PC-3 (cell line): ENCODE measurements around the gene PRKACB. TPM values are rescaled to one million over a fixed set of nuclear protein-coding genes. Genes with fewer than 3 reads are reported as not detected.

Source experiments
- ATAC-seq: fragments of 200-7000 bp; cut with Tn5 transposase; 2 replicates; pipeline ENCODE4 v1.9.1; 2020; ENCODE audit warnings: mild to moderate bottlenecking, moderate library complexity
- BruUV-seq: library from RNA; stranded (reverse); fragments of 400-500 nt; replicated peaks from 2 replicates; lab custom pipeline; 2021; lab: Mats Ljungman, UMichigan
- CTCF ChIA-PET: fragments of 300-600 bp; sonication (Branson Sonifier 250); formaldehyde crosslinking; loops from one replicate; lab custom pipeline; 2022; ENCODE audit warnings: antibody characterized with exemption; lab: Charles Lee
- POLR2A ChIA-PET: fragments of 300-600 bp; sonication (Branson Sonifier 250); formaldehyde crosslinking; loops from one replicate; lab custom pipeline; 2022; ENCODE audit warnings: antibody characterized with exemption; ENCODE audit not compliant: unreplicated experiment; lab: Charles Lee
- DNase-seq: peaks from one replicate; pipeline ENCODE4 v3.0.0-alpha.2; 2015
- H2AFZ ChIP-seq: fragments of 300-600 bp; sonication (generic); 2 replicates; pipeline ENCODE4 v1.6.0; 2016; ENCODE audit warnings: antibody characterized with exemption, low read length
- H3F3A ChIP-seq: fragments of 300-600 bp; sonication (generic); one replicate; pipeline ENCODE4 v1.6.0; 2017; ENCODE audit warnings: antibody characterized with exemption, low read length, control low read depth, mild to moderate bottlenecking; ENCODE audit not compliant: unreplicated experiment
- H3K27ac ChIP-seq: fragments of 300-600 bp; sonication (generic); 2 replicates; pipeline ENCODE4 v1.5.1; 2016; ENCODE audit warnings: mild to moderate bottlenecking, low read length
- H3K27me3 ChIP-seq: fragments of 300-600 bp; sonication (generic); 2 replicates; pipeline ENCODE4 v1.6.1; 2016; ENCODE audit warnings: low read length, mixed read lengths
- H3K36me3 ChIP-seq: fragments of 300-600 bp; sonication (generic); 2 replicates; pipeline ENCODE4 v1.6.1; 2016; ENCODE audit warnings: low read depth, mixed run types, low read length, mixed read lengths
- H3K4me1 ChIP-seq: fragments of 300-600 bp; sonication (generic); 2 replicates; pipeline ENCODE4 v1.5.1; 2016; ENCODE audit warnings: low read length; ENCODE audit not compliant: insufficient read depth
- H3K4me2 ChIP-seq: fragments of 300-600 bp; sonication (generic); 2 replicates; pipeline ENCODE4 v1.6.0; 2016; ENCODE audit warnings: low read length
- H3K4me3 ChIP-seq: fragments of 300-600 bp; sonication (generic); 2 replicates; pipeline ENCODE4 v1.5.1; 2016; ENCODE audit warnings: mild to moderate bottlenecking, low read length, mixed read lengths
- H3K79me2 ChIP-seq: fragments of 300-600 bp; sonication (generic); 2 replicates; pipeline ENCODE4 v1.6.1; 2017; ENCODE audit warnings: low read length, mixed read lengths
- H3K9ac ChIP-seq: fragments of 300-600 bp; sonication (generic); 2 replicates; pipeline ENCODE4 v1.6.0; 2016; ENCODE audit warnings: mild to moderate bottlenecking, low read length
- H3K9me2 ChIP-seq: fragments of 300-600 bp; sonication (generic); replicated peaks from 2 replicates; pipeline ENCODE4 v1.6.1; 2016; ENCODE audit warnings: mixed run types, low read length, mixed read lengths
- H3K9me3 ChIP-seq: fragments of 300-600 bp; sonication (generic); 2 replicates; pipeline ENCODE4 v1.6.1; 2016; ENCODE audit warnings: low read length, mixed read lengths
- H4K20me1 ChIP-seq: fragments of 300-600 bp; sonication (generic); 2 replicates; pipeline ENCODE4 v1.6.1; 2016; ENCODE audit warnings: low read length, mixed read lengths
- CTCF ChIP-seq: fragments of 300-600 bp; sonication (generic); conservative IDR thresholded peaks from 2 replicates; pipeline ENCODE4 v1.5.1; 2017; ENCODE audit warnings: antibody characterized with exemption, low read depth, mild to moderate bottlenecking, low read length
- EZH2 ChIP-seq: fragments of 300-600 bp; sonication (generic); IDR thresholded peaks from one replicate; pipeline ENCODE4 v1.6.1; 2017; ENCODE audit warnings: antibody characterized with exemption, mild to moderate bottlenecking, low read length; ENCODE audit not compliant: unreplicated experiment
- EZH2phosphoT487 ChIP-seq: fragments of 300-600 bp; sonication (generic); IDR thresholded peaks from 2 replicates; pipeline ENCODE4 v1.6.1; 2018; ENCODE audit warnings: mild to moderate bottlenecking, antibody characterized with exemption, low read length, borderline replicate concordance
- intact Hi-C: fragments of 100-400 bp; cut with micrococcal nuclease; formaldehyde crosslinking; loops from 2 replicates; pipeline ENCODE4 v1.9.0; 2023
- total RNA-seq: library from RNA; depleted of rRNA; stranded (reverse); fragments of >200 nt; gene quantifications from 2 replicates; pipeline ENCODE4 v1.2.3, GENCODE V29; 2014

The PRKACB gene
- total RNA-seq, 1 experiment from 2014 or later, result 7.8 TPM

GRCh38 chr1:84253036-84253435, 109.0 kb downstream of the PRKACB start:
- no peak overlapping the region for H3K4me3 ChIP-seq
- no peaks in the 10 kb centered on the region for H3K9me3 ChIP-seq
- ChIA-PET POLR2A (no interaction called here), CTCF (no interaction called here)
- H3K36me3 ChIP-seq, result no peaks in the 10 kb centered on the region
- H3K9ac ChIP-seq, result peak overlapping the region; percentile 80
- H3K9me2 ChIP-seq, result no peaks in the 10 kb centered on the region
- intact Hi-C loops, result no loop called here
- H2AFZ ChIP-seq, result no peak overlapping the region
- H3K4me1 ChIP-seq, result peaks cover 44% of the 10 kb centered on the region
- peak overlapping the region; percentile 32 for H3K4me2 ChIP-seq
- H3F3A ChIP-seq, result no peaks in the 10 kb centered on the region
- ATAC-seq (no peak), DNase-seq (peak; percentile 5)
- no TSS peak for BruUV-seq
- H3K27ac ChIP-seq, result peak overlapping the region; percentile 94
- no peaks in the 10 kb centered on the region for H3K79me2 ChIP-seq
- no peaks in the 10 kb centered on the region for H3K27me3 ChIP-seq
- TF ChIP-seq EZH2 (no peak), CTCF (no peak), EZH2phosphoT487 (no peak)
- no peaks in the 10 kb centered on the region for H4K20me1 ChIP-seq

- Histone ChIP-seq H4K20me1 (no peaks in the 10 kb centered on the region), H3K27ac (peak overlapping the region; percentile 94), H3K9me3 (no peaks in the 10 kb centered on the region), H3K27me3 (no peaks in the 10 kb centered on the region), H3K4me3 (no peak overlapping the region), H3F3A (no peaks in the 10 kb centered on the region), H2AFZ (no peak overlapping the region), H3K36me3 (no peaks in the 10 kb centered on the region), H3K9me2 (no peaks in the 10 kb centered on the region), H3K9ac (peak overlapping the region; percentile 80), H3K4me1 (peaks cover 37% of the 10 kb centered on the region), H3K4me2 (peak overlapping the region; percentile 32), H3K79me2 (no peaks in the 10 kb centered on the region)
- intact Hi-C loops, result loop anchor here (1.0 to 2.0 kb wide), 2 partner anchors 19 to 580 kb away; no protein-coding TSS in a partner anchor
- CTCF ChIA-PET, result no interaction called here
- peak; percentile 99 for ATAC-seq
- POLR2A ChIA-PET, result no interaction called here
- no peak for TF ChIP-seq EZH2
- no peak for TF ChIP-seq CTCF
- no peak for TF ChIP-seq EZH2phosphoT487
- DNase-seq, result peak; percentile 98
- BruUV-seq, result no TSS peak
Observed at GRCh38 chr1:84253891-84254290, 109.8 kb downstream of the PRKACB start.

GRCh38 chr1:84254703-84255238, 110.7 kb downstream of the PRKACB start:
- no peak for ATAC-seq
- Histone ChIP-seq H3K9me2 (no peaks in the 10 kb centered on the region), H3K27me3 (no peaks in the 10 kb centered on the region), H3K36me3 (no peaks in the 10 kb centered on the region), H3K4me3 (no peak overlapping the region), H3K9me3 (no peaks in the 10 kb centered on the region), H3K27ac (peak overlapping the region; percentile 94), H3K79me2 (no peaks in the 10 kb centered on the region), H2AFZ (no peak overlapping the region), H4K20me1 (no peaks in the 10 kb centered on the region), H3F3A (no peaks in the 10 kb centered on the region), H3K9ac (peak overlapping the region; percentile 65), H3K4me2 (0 out of 2 replicates have a peak overlapping the region, but pooled peaks have one; percentile 11), H3K4me1 (peaks cover 29% of the 10 kb centered on the region)
- POLR2A ChIA-PET, result no interaction called here
- CTCF ChIA-PET, result no interaction called here
- no TSS peak for BruUV-seq
- intact Hi-C loops, result loop anchor here (1.0 to 2.0 kb wide), 2 partner anchors 18 to 580 kb away; no protein-coding TSS in a partner anchor
- DNase-seq, result peak; percentile 3
- TF ChIP-seq EZH2phosphoT487, result no peak
- TF ChIP-seq CTCF, result no peak
- TF ChIP-seq EZH2, result no peak
